Osteoblast (primary cell): Measurements from ENCODE around the gene HSD11B1L. TPM values are rescaled to one million over a fixed set of nuclear protein-coding genes. Genes with fewer than 3 reads are reported as not detected.

Source experiments
- DNase-seq: peaks from one replicate; pipeline ENCODE4 v3.0.0; 2011; ENCODE audit warnings: low spot score, mixed read lengths; ENCODE audit not compliant: insufficient read length; ENCODE audit errors: missing footprints
- H2AFZ ChIP-seq: 2 replicates; pipeline ENCODE4 v1.6.0; 2011; ENCODE audit warnings: mild to moderate bottlenecking, low read length
- H3K27ac ChIP-seq: 2 replicates; pipeline ENCODE4 v1.5.1; 2011; ENCODE audit warnings: mild to moderate bottlenecking, low read depth, low read length, moderate library complexity
- H3K27me3 ChIP-seq: 2 replicates; pipeline ENCODE4 v1.6.0; 2012; ENCODE audit warnings: mild to moderate bottlenecking, control low read depth, inconsistent platforms, low read length, moderate library complexity; ENCODE audit not compliant: insufficient read depth
- H3K36me3 ChIP-seq: 2 replicates; pipeline ENCODE4 v1.5.1; 2011; ENCODE audit warnings: mild to moderate bottlenecking, low read length, control low read depth, moderate library complexity; ENCODE audit not compliant: insufficient read depth
- H3K4me1 ChIP-seq: 2 replicates; pipeline ENCODE4 v1.5.1; 2011; ENCODE audit warnings: mild to moderate bottlenecking, low read length, control low read depth, moderate library complexity; ENCODE audit not compliant: insufficient read depth
- H3K4me2 ChIP-seq: 2 replicates; pipeline ENCODE4 v1.6.0; 2011; ENCODE audit warnings: mild to moderate bottlenecking, low read length; ENCODE audit not compliant: insufficient read depth
- H3K4me3 ChIP-seq: fragments of 200-600 bp; sonication (generic); 3 replicates; pipeline ENCODE4 v1.5.1; 2012; ENCODE audit warnings: mild to moderate bottlenecking, low read length, inconsistent platforms; ENCODE audit not compliant: insufficient read depth
- H3K79me2 ChIP-seq: 2 replicates; pipeline ENCODE4 v1.6.0; 2012; ENCODE audit warnings: mild to moderate bottlenecking, low read length, control low read depth, inconsistent platforms; ENCODE audit not compliant: insufficient read depth
- H3K9me3 ChIP-seq: 2 replicates; pipeline ENCODE4 v1.5.1; 2011; ENCODE audit warnings: low read depth, low read length, control low read depth
- H4K20me1 ChIP-seq: 2 replicates; pipeline ENCODE4 v1.6.0; 2012; ENCODE audit warnings: mild to moderate bottlenecking, low read length, control low read depth; ENCODE audit not compliant: insufficient read depth
- CTCF ChIP-seq: IDR thresholded peaks from 2 replicates; pipeline ENCODE4 v1.5.1; 2011; ENCODE audit warnings: mild to moderate bottlenecking, low read depth, low read length, moderate library complexity; ENCODE audit errors: extremely low read depth
- total RNA-seq: library from RNA; depleted of rRNA; stranded (reverse); fragments of >200 nt; gene quantifications from 2 replicates; pipeline ENCODE4 v1.2.3, GENCODE V29; 2012

HSD11B1L gene
- total RNA-seq, 1 donor = 14.8 TPM

GRCh38 chr19:5690955-5691821 is 10.4 kb downstream of the HSD11B1L start:
- peak overlapping the region; percentile 86 for H3K27ac ChIP-seq
- no peak overlapping the region for H2AFZ ChIP-seq
- H3K4me2 ChIP-seq = peak overlapping the region; percentile 91
- no peak for TF ChIP-seq CTCF
- peak overlapping the region; percentile 96 for H3K4me3 ChIP-seq
- peaks cover 44% of the 10 kb centered on the region for H3K36me3 ChIP-seq
- H3K4me1 ChIP-seq = peaks cover 9% of the 10 kb centered on the region
- H3K9me3 ChIP-seq = no peaks in the 10 kb centered on the region
- H3K79me2 ChIP-seq = peaks cover 61% of the 10 kb centered on the region
- H3K27me3 ChIP-seq = no peaks in the 10 kb centered on the region
- peaks cover 59% of the 10 kb centered on the region for H4K20me1 ChIP-seq
- peak; percentile 93 for DNase-seq

GRCh38 chr19:5691822-5692722 is 11.2 kb downstream of the HSD11B1L start:
- H3K27ac ChIP-seq = peak overlapping the region; percentile 2
- H3K4me2 ChIP-seq = peak overlapping the region; percentile 91
- DNase-seq = peak; percentile 93

GRCh38 chr19:5692723-5693194 is 11.9 kb downstream of the HSD11B1L start:
- Histone ChIP-seq H3K27ac (peak overlapping the region; percentile 2), H3K4me1 (peaks cover 9% of the 10 kb centered on the region), H3K79me2 (peaks cover 71% of the 10 kb centered on the region), H3K4me2 (peak overlapping the region; percentile 91), H2AFZ (no peak overlapping the region), H3K4me3 (no peak overlapping the region), H4K20me1 (peaks cover 65% of the 10 kb centered on the region), H3K9me3 (no peaks in the 10 kb centered on the region), H3K36me3 (peaks cover 54% of the 10 kb centered on the region), H3K27me3 (no peaks in the 10 kb centered on the region)
- DNase-seq = peak; percentile 75
- no peak for TF ChIP-seq CTCF

More at GRCh38 chr19:5691822-5692722, 11.2 kb downstream of the HSD11B1L start:
- Histone ChIP-seq H4K20me1 (peaks cover 63% of the 10 kb centered on the region), H2AFZ (no peak overlapping the region), H3K9me3 (no peaks in the 10 kb centered on the region), H3K36me3 (peaks cover 52% of the 10 kb centered on the region), H3K4me1 (peaks cover 9% of the 10 kb centered on the region), H3K27me3 (no peaks in the 10 kb centered on the region), H3K4me3 (peak overlapping the region; percentile 96), H3K79me2 (peaks cover 70% of the 10 kb centered on the region)
- no peak for TF ChIP-seq CTCF
